H9 (cell line): Measurements from ENCODE around the gene DPH2. TPM values are rescaled to one million over a fixed set of nuclear protein-coding genes. Genes with fewer than 3 reads are reported as not detected.

Experiments
- DNase-seq: peaks from one replicate; pipeline ENCODE4 v3.0.0-alpha.2; 2017
- H2AFZ ChIP-seq: one replicate; pipeline ENCODE4 v1.6.1; 2013; ENCODE audit warnings: mild to moderate bottlenecking, low read length, control low read depth, moderate library complexity
- H2AK5ac ChIP-seq: 2 replicates; pipeline ENCODE4 v1.6.1; 2013; ENCODE audit warnings: low read length, control low read depth, mixed read lengths; ENCODE audit not compliant: insufficient read length
- H2BK120ac ChIP-seq: one replicate; pipeline ENCODE4 v1.6.1; 2013; ENCODE audit warnings: low read depth, mild to moderate bottlenecking, low read length, control low read depth, inconsistent platforms; ENCODE audit not compliant: poor library complexity, severe bottlenecking
- H2BK12ac ChIP-seq: 2 replicates; pipeline ENCODE4 v1.6.1; 2013; ENCODE audit warnings: low read length, control low read depth, mixed read lengths, low read depth; ENCODE audit not compliant: insufficient read length
- H2BK15ac ChIP-seq: 2 replicates; pipeline ENCODE4 v1.6.1; 2013; ENCODE audit warnings: low read depth, low read length, control low read depth
- H2BK20ac ChIP-seq: one replicate; pipeline ENCODE4 v1.6.1; 2013; ENCODE audit warnings: low read depth, mild to moderate bottlenecking, low read length, control low read depth, inconsistent platforms; ENCODE audit not compliant: poor library complexity, severe bottlenecking
- H2BK5ac ChIP-seq: 2 replicates; pipeline ENCODE4 v1.6.1; 2013; ENCODE audit warnings: low read length, control low read depth, mixed read lengths; ENCODE audit not compliant: insufficient read length
- H3K14ac ChIP-seq: 2 replicates; pipeline ENCODE4 v1.6.1; 2013; ENCODE audit warnings: low read length, control low read depth; ENCODE audit not compliant: insufficient read depth
- H3K18ac ChIP-seq: 2 replicates; pipeline ENCODE4 v1.6.1; 2013; ENCODE audit warnings: low read depth, mild to moderate bottlenecking, mixed read lengths, low read length, control low read depth; ENCODE audit not compliant: insufficient read length
- H3K23ac ChIP-seq: 2 replicates; pipeline ENCODE4 v1.6.1; 2013; ENCODE audit warnings: low read length, control low read depth, mixed read lengths, low read depth; ENCODE audit not compliant: insufficient read length
- H3K23me2 ChIP-seq: 2 replicates; pipeline ENCODE4 v1.6.1; 2013; ENCODE audit warnings: low read depth, mild to moderate bottlenecking, mixed read lengths, low read length, control low read depth; ENCODE audit not compliant: insufficient read length, poor library complexity, severe bottlenecking
- H3K27ac ChIP-seq: 2 replicates; pipeline ENCODE4 v1.5.1; 2013; ENCODE audit warnings: low read length, control low read depth, mixed read lengths, low read depth; ENCODE audit not compliant: insufficient read length
- H3K27me3 ChIP-seq: 2 replicates; pipeline ENCODE4 v1.6.1; 2013; ENCODE audit warnings: low read length, control low read depth, inconsistent platforms; ENCODE audit not compliant: insufficient read depth
- H3K4ac ChIP-seq: 2 replicates; pipeline ENCODE4 v1.6.1; 2013; ENCODE audit warnings: low read depth, mild to moderate bottlenecking, control low read depth, inconsistent platforms, low read length, moderate library complexity
- H3K4me1 ChIP-seq: 2 replicates; pipeline ENCODE4 v1.6.1; 2013; ENCODE audit warnings: low read length, control low read depth, inconsistent platforms; ENCODE audit not compliant: insufficient read depth
- H3K4me2 ChIP-seq: 2 replicates; pipeline ENCODE4 v1.6.1; 2013; ENCODE audit warnings: low read length, control low read depth, mixed read lengths; ENCODE audit not compliant: insufficient read length, insufficient read depth
- H3K56ac ChIP-seq: 2 replicates; pipeline ENCODE4 v1.6.1; 2013; ENCODE audit warnings: low read depth, mild to moderate bottlenecking, mixed read lengths, low read length, control low read depth; ENCODE audit not compliant: insufficient read length
- H3K79me1 ChIP-seq: 2 replicates; pipeline ENCODE4 v1.6.1; 2013; ENCODE audit warnings: low read depth, mild to moderate bottlenecking, moderate library complexity, low read length, control low read depth, inconsistent platforms; ENCODE audit not compliant: insufficient read depth, poor library complexity, severe bottlenecking
- H3K79me2 ChIP-seq: 2 replicates; pipeline ENCODE4 v1.6.1; 2013; ENCODE audit warnings: low read length, control low read depth, inconsistent platforms; ENCODE audit not compliant: insufficient read depth
- H3K9ac ChIP-seq: 2 replicates; pipeline ENCODE4 v1.6.1; 2013; ENCODE audit warnings: low read length, control low read depth, mixed read lengths; ENCODE audit not compliant: insufficient read length; ENCODE audit errors: extremely low read depth
- H3K9me3 ChIP-seq: one replicate; pipeline ENCODE4 v1.6.1; 2013; ENCODE audit warnings: low read depth, low read length, inconsistent platforms; ENCODE audit not compliant: control insufficient read depth
- H3T11ph ChIP-seq: one replicate; pipeline ENCODE4 v1.6.1; 2013; ENCODE audit warnings: mild to moderate bottlenecking, low read length, control low read depth, inconsistent platforms
- H4K20me1 ChIP-seq: one replicate; pipeline ENCODE4 v1.6.1; 2013; ENCODE audit not compliant: control insufficient read depth, insufficient read length, insufficient read depth
- H4K5ac ChIP-seq: 2 replicates; pipeline ENCODE4 v1.6.1; 2013; ENCODE audit warnings: low read depth, mild to moderate bottlenecking, mixed read lengths, low read length, control low read depth; ENCODE audit not compliant: insufficient read length
- H4K8ac ChIP-seq: replicated peaks from 2 replicates; pipeline ENCODE4 v1.6.1; 2013; ENCODE audit warnings: low read length, control low read depth, mixed read lengths, low read depth; ENCODE audit not compliant: insufficient read length
- H4K91ac ChIP-seq: 2 replicates; pipeline ENCODE4 v1.6.1; 2013; ENCODE audit warnings: low read depth, mild to moderate bottlenecking, moderate library complexity, mixed read lengths, low read length, control low read depth; ENCODE audit not compliant: insufficient read length
- H3K27ac Mint-ChIP-seq, 3 experiments: 2 replicates in 2 of 3; 3 replicates in 1 of 3; pipeline ENCODE4 v1.8.0; 2020 to 2021; ENCODE audit warnings: mixed read lengths in 3 of 3, mild to moderate bottlenecking in 1 of 3, moderate library complexity in 1 of 3
- H3K27me3 Mint-ChIP-seq: 2 replicates; pipeline ENCODE4 v1.8.0; 2021; ENCODE audit warnings: low read depth, mild to moderate bottlenecking, moderate library complexity, mixed read lengths
- H3K36me3 Mint-ChIP-seq, 3 experiments: 2 replicates in 2 of 3; 3 replicates in 1 of 3; pipeline ENCODE4 v1.8.0; 2020 to 2021; ENCODE audit warnings: low read depth in 3 of 3, mixed read lengths in 3 of 3; ENCODE audit not compliant: insufficient read depth in 1 of 3
- H3K4me1 Mint-ChIP-seq, 2 experiments: 2 replicates each; pipeline ENCODE4 v1.8.0; 2020; ENCODE audit warnings: mixed read lengths in 2 of 2
- H3K4me3 Mint-ChIP-seq, 2 experiments: 2 replicates in 1 of 2; 3 replicates in 1 of 2; pipeline ENCODE4 v1.8.0; 2020 to 2021; ENCODE audit warnings: mild to moderate bottlenecking in 2 of 2, mixed read lengths in 2 of 2, moderate library complexity in 1 of 2
- H3K9me3 Mint-ChIP-seq, 2 experiments: 2 replicates in 1 of 2; 3 replicates in 1 of 2; pipeline ENCODE4 v1.8.0; 2020; ENCODE audit warnings: mild to moderate bottlenecking in 2 of 2, mixed read lengths in 2 of 2, moderate library complexity in 1 of 2
- WGBS: extraction: QIAGEN DNeasy Blood & Tissue Kit; methylation state at CpG from one replicate; pipeline ENCODE4 v1.1.7; 2013; ENCODE audit warnings: missing lambda C conversion rate, low lambda C conversion rate, mixed read lengths; ENCODE audit not compliant: insufficient read length; ENCODE audit errors: extremely low coverage; 5-methylcytosine and 5-hydroxymethylcytosine counted together
- total RNA-seq: library from RNA; stranded (reverse); gene quantifications from 2 replicates; pipeline ENCODE4 v1.2.1, GENCODE V29; 2021
- TF ChIP-seq, protein P1 (sequence below): fragments of 200-600 bp; sonication (generic); conservative IDR thresholded peaks from 3 replicates; pipeline ENCODE4 v1.8.0; 2021; ENCODE audit warnings: antibody characterized with exemption, mild to moderate bottlenecking

The DPH2 gene
- total RNA-seq, 1 experiment from 2014 or later: 74.4 TPM

DNA sequence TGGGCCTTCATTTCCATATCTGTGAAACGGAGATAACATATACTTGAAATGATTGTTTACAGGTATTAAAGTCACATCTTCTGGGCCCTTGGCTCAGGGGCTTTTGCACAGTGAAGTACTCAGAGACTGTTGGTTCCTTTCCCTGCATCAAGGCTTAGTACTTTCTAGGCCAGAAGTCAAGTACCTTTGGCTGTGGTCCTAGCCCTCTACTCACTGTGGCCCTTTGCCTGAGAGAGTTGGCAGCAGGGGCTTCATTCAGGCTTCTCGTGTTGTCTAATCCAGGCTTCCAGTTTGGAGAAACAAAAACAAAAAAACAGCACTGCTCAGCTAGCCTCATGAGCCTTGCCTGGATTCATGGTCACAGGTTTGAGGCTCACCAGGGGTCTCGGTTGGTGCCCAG, 8.1 kb upstream of the DPH2 start:
- Histone ChIP-seq H2BK20ac (no peak overlapping the region), H2BK12ac (no peak overlapping the region), H3K79me1 (no peaks in the 10 kb centered on the region), H4K5ac (no peak overlapping the region), H2AFZ (no peak overlapping the region), H3K4me1 (no peaks in the 10 kb centered on the region), H3K9ac (no peak overlapping the region), H3K56ac (no peak overlapping the region), H3K4me2 (no peak overlapping the region), H2AK5ac (no peak overlapping the region), H3K23ac (no peak overlapping the region), H3K14ac (no peak overlapping the region), H3K27me3 (no peaks in the 10 kb centered on the region), H4K8ac (no peak overlapping the region), H3K18ac (no peak overlapping the region), H3K23me2 (no peaks in the 10 kb centered on the region), H3K27ac (no peak overlapping the region), H3K4ac (no peak overlapping the region), H3K9me3 (no peaks in the 10 kb centered on the region), H2BK5ac (no peak overlapping the region), H2BK15ac (no peak overlapping the region), H2BK120ac (no peak overlapping the region), H4K20me1 (no peaks in the 10 kb centered on the region), H3T11ph (no peak overlapping the region), H4K91ac (no peak overlapping the region), H3K79me2 (no peaks in the 10 kb centered on the region)
- Mint-ChIP-seq H3K27ac (no peak overlapping the region; a peak in 1 of 7 replicates), H3K27me3 (no peaks in the 10 kb centered on the region), H3K4me3 (no peak overlapping the region), H3K4me1 (no peaks in the 10 kb centered on the region), H3K9me3 (no peaks in the 10 kb centered on the region), H3K36me3 (peaks cover 1 to 22% (median 16%) of the 10 kb centered on the region in 3 experiments; a peak in 5 of 7 replicates)
- DNase-seq: no peak
- TF ChIP-seq, protein P1, sequence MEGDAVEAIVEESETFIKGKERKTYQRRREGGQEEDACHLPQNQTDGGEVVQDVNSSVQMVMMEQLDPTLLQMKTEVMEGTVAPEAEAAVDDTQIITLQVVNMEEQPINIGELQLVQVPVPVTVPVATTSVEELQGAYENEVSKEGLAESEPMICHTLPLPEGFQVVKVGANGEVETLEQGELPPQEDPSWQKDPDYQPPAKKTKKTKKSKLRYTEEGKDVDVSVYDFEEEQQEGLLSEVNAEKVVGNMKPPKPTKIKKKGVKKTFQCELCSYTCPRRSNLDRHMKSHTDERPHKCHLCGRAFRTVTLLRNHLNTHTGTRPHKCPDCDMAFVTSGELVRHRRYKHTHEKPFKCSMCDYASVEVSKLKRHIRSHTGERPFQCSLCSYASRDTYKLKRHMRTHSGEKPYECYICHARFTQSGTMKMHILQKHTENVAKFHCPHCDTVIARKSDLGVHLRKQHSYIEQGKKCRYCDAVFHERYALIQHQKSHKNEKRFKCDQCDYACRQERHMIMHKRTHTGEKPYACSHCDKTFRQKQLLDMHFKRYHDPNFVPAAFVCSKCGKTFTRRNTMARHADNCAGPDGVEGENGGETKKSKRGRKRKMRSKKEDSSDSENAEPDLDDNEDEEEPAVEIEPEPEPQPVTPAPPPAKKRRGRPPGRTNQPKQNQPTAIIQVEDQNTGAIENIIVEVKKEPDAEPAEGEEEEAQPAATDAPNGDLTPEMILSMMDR: no peak
- WGBS: no CpG with 5 or more reads among the region's 3 CpGs
